B cell (primary cell): Measurements from ENCODE around the gene YARS1. TPM values are rescaled to one million over a fixed set of nuclear protein-coding genes. Genes with fewer than 3 reads are reported as not detected.
A peak's percentile ranks its signal among the peaks of the same experiment; 100 is the strongest.

ENCODE experiments used
- ATAC-seq: fragments of 200-7000 bp; cut with Tn5 transposase; one replicate; pipeline ENCODE4 v1.10.0; 2021; ENCODE audit warnings: low read depth, mild to moderate bottlenecking, moderate number of reproducible peaks, moderate library complexity
- CTCF ChIA-PET: fragments of 350-600 bp; sonication (Branson Sonifier 250); formaldehyde crosslinking; loops from one replicate; lab custom pipeline; 2021; ENCODE audit warnings: antibody characterized with exemption, inconsistent platforms; lab: Charles Lee
- POLR2A ChIA-PET: fragments of 350-600 bp; sonication (Branson Sonifier 250); formaldehyde crosslinking; loops from one replicate; lab custom pipeline; 2021; ENCODE audit warnings: antibody characterized with exemption; lab: Charles Lee
- DNase-seq: peaks from one replicate; pipeline ENCODE4 v3.0.0; 2013
- H2AFZ ChIP-seq: 2 replicates; pipeline ENCODE4 v1.6.1; 2012; ENCODE audit warnings: mild to moderate bottlenecking, low read depth, low read length; ENCODE audit not compliant: insufficient read depth, poor library complexity, severe bottlenecking
- H3K27ac ChIP-seq, 2 donors: 1 replicate in 1 of 2; 2 replicates in 1 of 2; pipeline ENCODE4 v1.5.1; 2012 to 2013; ENCODE audit warnings: low read length in 2 of 2, mild to moderate bottlenecking in 2 of 2, moderate library complexity in 1 of 2
- H3K27me3 ChIP-seq, 4 experiments: fragments of 200-600 bp in 1 of 4; sonication (generic) in 1 of 4; replicated peaks in 1 of 4; 1 replicate in 2 of 4; 2 replicates in 2 of 4; pipeline versions ENCODE4 v1.6.1 to v1.7.0; 2013 to 2016; ENCODE audit warnings: low read length in 3 of 4, mild to moderate bottlenecking in 2 of 4, mixed read lengths in 1 of 4, moderate library complexity in 1 of 4; ENCODE audit not compliant: insufficient read depth in 4 of 4, control insufficient read depth in 3 of 4; ENCODE audit errors: control extremely low read depth in 1 of 4
- H3K36me3 ChIP-seq, 2 experiments: replicated peaks in 1 of 2; 1 replicate in 1 of 2; 2 replicates in 1 of 2; pipeline versions ENCODE4 v1.6.1 to v1.7.1; 2013; ENCODE audit warnings: low read length in 1 of 2; ENCODE audit not compliant: insufficient read depth in 2 of 2, control insufficient read depth in 1 of 2; ENCODE audit errors: control extremely low read depth in 1 of 2, extremely low read depth in 1 of 2
- H3K4me1 ChIP-seq, 2 donors: fragments of 200-600 bp in 1 of 2; sonication (generic) in 1 of 2; 1 replicate in 1 of 2; 2 replicates in 1 of 2; pipeline versions ENCODE4 v1.5.1 to v1.6.1; 2013 to 2017; ENCODE audit warnings: low read length in 2 of 2; ENCODE audit not compliant: control insufficient read depth in 2 of 2, insufficient read depth in 2 of 2
- H3K4me2 ChIP-seq: replicated peaks from 2 replicates; pipeline ENCODE3; 2012; ENCODE audit warnings: mild to moderate bottlenecking, low read depth, low read length; ENCODE audit not compliant: poor library complexity, severe bottlenecking
- H3K4me3 ChIP-seq, 5 experiments: fragments of 200-600 bp in 1 of 5; sonication (generic) in 1 of 5; 1 replicate in 3 of 5; 2 replicates in 2 of 5; pipeline versions ENCODE4 v1.5.1 to v1.7.0; 2011 to 2016; ENCODE audit warnings: low read length in 4 of 5, mild to moderate bottlenecking in 4 of 5, low read depth in 2 of 5, control low read depth in 1 of 5, moderate library complexity in 1 of 5; ENCODE audit not compliant: insufficient read depth in 1 of 5; ENCODE audit errors: control extremely low read depth in 1 of 5, extremely low read depth in 1 of 5
- H3K79me2 ChIP-seq: fragments of 200-600 bp; sonication (generic); one replicate; pipeline ENCODE4 v1.6.0; 2016; ENCODE audit warnings: low read length; ENCODE audit not compliant: control insufficient read depth, insufficient read depth
- H3K9ac ChIP-seq: fragments of 200-600 bp; sonication (generic); 2 replicates; pipeline ENCODE4 v1.6.1; 2017; ENCODE audit warnings: mild to moderate bottlenecking, low read length, moderate library complexity
- H3K9me3 ChIP-seq, 3 donors: one replicate each; pipeline versions ENCODE4 v1.6.1 to v1.7.1; 2013; ENCODE audit warnings: low read length in 2 of 3; ENCODE audit not compliant: control insufficient read depth in 2 of 3, insufficient read depth in 1 of 3; ENCODE audit errors: control extremely low read depth in 1 of 3
- H4K20me1 ChIP-seq: 2 replicates; pipeline ENCODE4 v1.6.0; 2012; ENCODE audit warnings: mild to moderate bottlenecking, low read length; ENCODE audit not compliant: insufficient read depth, control insufficient read depth, poor library complexity, severe bottlenecking
- H3K27ac Mint-ChIP-seq: one replicate; pipeline ENCODE4 v1.8.0; 2021; ENCODE audit warnings: mixed read lengths
- H3K27me3 Mint-ChIP-seq: one replicate; pipeline ENCODE4 v1.8.0; 2021; ENCODE audit warnings: mixed read lengths
- H3K4me1 Mint-ChIP-seq: one replicate; pipeline ENCODE4 v1.8.0; 2021; ENCODE audit warnings: mixed read lengths
- H3K4me3 Mint-ChIP-seq: one replicate; pipeline ENCODE4 v1.8.0; 2021; ENCODE audit warnings: mixed read lengths
- H3K9me3 Mint-ChIP-seq: one replicate; pipeline ENCODE4 v1.8.0; 2022; ENCODE audit warnings: mixed read lengths; ENCODE audit not compliant: insufficient read depth
- EZH2 ChIP-seq: IDR thresholded peaks from 2 replicates; pipeline ENCODE4 v1.6.1; 2012; ENCODE audit warnings: borderline replicate concordance, low read depth, mild to moderate bottlenecking, moderate library complexity, low read length; ENCODE audit not compliant: insufficient read depth, poor library complexity, severe bottlenecking
- WGBS: methylation state at CpG from one replicate; pipeline ENCODE4 v1.1.5; 2013; ENCODE audit warnings: missing lambda C conversion rate; ENCODE audit not compliant: insufficient coverage; 5-methylcytosine and 5-hydroxymethylcytosine counted together
- intact Hi-C: fragments of 100-400 bp; cut with micrococcal nuclease; formaldehyde crosslinking; loops from one replicate; pipeline ENCODE4 v1.10.0; 2022
- polyA plus RNA-seq: library from polyadenylated mRNA; depleted of rRNA; stranded (reverse); fragments of >200 nt; gene quantifications from 2 replicates; pipeline ENCODE4 v1.2.3, GENCODE V29; 2012
- total RNA-seq, 2 donors: library from RNA; stranded (reverse); fragments of 120-200 nt in 1 of 2; gene quantifications; 1 replicate in 1 of 2; 2 replicates in 1 of 2; pipeline versions ENCODE4 v1.2.3 to v1.2.4, GENCODE V29; 2013 to 2022
- TF ChIP-seq, protein P1 (sequence below): fragments of 200-600 bp; IDR thresholded peaks from one replicate; pipeline ENCODE4 v1.8.0; 2022; ENCODE audit warnings: antibody characterized with exemption, mild to moderate bottlenecking

YARS1 gene
- total and polyA plus RNA-seq, 2 donors (not counting 1 experiment from before 2014, with no cell fraction given): 33.0 to 73.2 TPM

DNA sequence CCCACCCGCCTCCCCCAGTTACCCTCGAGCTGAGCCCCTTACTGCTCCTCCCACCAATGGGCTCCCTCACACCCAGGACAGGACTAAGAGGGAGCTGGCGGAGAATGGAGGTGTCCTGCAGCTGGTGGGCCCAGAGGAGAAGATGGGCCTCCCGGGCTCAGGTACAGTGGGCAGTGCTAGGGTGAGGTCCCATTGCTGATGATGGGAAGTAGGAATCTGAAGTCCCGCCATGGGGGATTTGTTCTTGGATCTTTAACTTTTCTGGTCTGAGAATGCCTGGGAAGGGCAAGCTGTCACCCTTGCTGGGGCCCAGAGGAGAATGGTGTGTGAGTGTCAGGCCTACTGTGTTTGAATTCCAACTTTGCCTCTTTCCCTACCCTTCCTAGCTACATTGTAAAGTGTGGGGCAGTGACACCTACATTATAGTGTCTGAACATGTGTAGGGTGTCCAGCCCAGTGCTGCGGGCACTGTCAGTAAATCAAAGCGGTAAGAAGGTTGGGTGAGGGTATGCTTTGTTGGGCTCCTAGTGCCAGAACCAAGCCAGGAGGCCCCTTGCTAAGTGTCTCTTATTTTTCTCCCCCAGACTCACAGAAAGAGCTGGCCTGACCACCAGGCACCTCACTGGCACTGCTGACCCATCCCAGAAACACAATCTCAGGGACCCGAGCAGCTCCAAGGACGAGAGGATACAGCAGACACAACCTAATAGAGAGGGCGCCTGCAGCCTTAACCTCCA, 44.7 kb downstream of the YARS1 start:
- no peaks in the 10 kb centered on the region for H3K79me2 ChIP-seq
- intact Hi-C loops: loop anchor here (1.0 to 2.0 kb wide), 2 partner anchors 60 to 324 kb away; no protein-coding TSS in a partner anchor
- ChIA-PET CTCF (interaction anchor here (0.5 to 5.8 kb wide), 28 partner anchors 8 to 1935 kb away, joined by 3 to 76 read pairs (median 4); no protein-coding TSS in a partner anchor), POLR2A (no interaction called here)
- no peaks in the 10 kb centered on the region for H3K27me3 Mint-ChIP-seq
- H3K36me3 ChIP-seq: peaks cover 0 to 16% of the 10 kb centered on the region in 2 experiments
- no peak overlapping the region for H3K4me3 ChIP-seq
- WGBS: 100% methylated on average over 6 of the region's 10 CpGs
- H3K9ac ChIP-seq: no peak overlapping the region
- H3K4me3 Mint-ChIP-seq: no peak overlapping the region
- H2AFZ ChIP-seq: no peak overlapping the region
- peaks cover 3% of the 10 kb centered on the region for H3K4me1 Mint-ChIP-seq
- no peaks in the 10 kb centered on the region for H4K20me1 ChIP-seq
- H3K9me3 Mint-ChIP-seq: no peaks in the 10 kb centered on the region
- no peaks in the 10 kb centered on the region for H3K9me3 ChIP-seq
- no peak for TF ChIP-seq EZH2
- TF ChIP-seq, protein P1, sequence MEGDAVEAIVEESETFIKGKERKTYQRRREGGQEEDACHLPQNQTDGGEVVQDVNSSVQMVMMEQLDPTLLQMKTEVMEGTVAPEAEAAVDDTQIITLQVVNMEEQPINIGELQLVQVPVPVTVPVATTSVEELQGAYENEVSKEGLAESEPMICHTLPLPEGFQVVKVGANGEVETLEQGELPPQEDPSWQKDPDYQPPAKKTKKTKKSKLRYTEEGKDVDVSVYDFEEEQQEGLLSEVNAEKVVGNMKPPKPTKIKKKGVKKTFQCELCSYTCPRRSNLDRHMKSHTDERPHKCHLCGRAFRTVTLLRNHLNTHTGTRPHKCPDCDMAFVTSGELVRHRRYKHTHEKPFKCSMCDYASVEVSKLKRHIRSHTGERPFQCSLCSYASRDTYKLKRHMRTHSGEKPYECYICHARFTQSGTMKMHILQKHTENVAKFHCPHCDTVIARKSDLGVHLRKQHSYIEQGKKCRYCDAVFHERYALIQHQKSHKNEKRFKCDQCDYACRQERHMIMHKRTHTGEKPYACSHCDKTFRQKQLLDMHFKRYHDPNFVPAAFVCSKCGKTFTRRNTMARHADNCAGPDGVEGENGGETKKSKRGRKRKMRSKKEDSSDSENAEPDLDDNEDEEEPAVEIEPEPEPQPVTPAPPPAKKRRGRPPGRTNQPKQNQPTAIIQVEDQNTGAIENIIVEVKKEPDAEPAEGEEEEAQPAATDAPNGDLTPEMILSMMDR: no peak
- no peaks in the 10 kb centered on the region for H3K27me3 ChIP-seq
- H3K4me2 ChIP-seq: no peak overlapping the region
- no peak for ATAC-seq
- peak overlapping the region; percentile 46 for H3K27ac Mint-ChIP-seq
- no peak overlapping the region for H3K27ac ChIP-seq
- peaks cover 0 to 3% of the 10 kb centered on the region in 2 donors for H3K4me1 ChIP-seq
- DNase-seq: no peak
